ENCODE measurements around the gene SARS1. TPM values are rescaled to one million over a fixed set of nuclear protein-coding genes. Genes with fewer than 3 reads are reported as not detected.

The SARS1 gene
- total RNA-seq, 4 donors from 2014 or later = 154 to 172 (median 165) TPM

DNA sequence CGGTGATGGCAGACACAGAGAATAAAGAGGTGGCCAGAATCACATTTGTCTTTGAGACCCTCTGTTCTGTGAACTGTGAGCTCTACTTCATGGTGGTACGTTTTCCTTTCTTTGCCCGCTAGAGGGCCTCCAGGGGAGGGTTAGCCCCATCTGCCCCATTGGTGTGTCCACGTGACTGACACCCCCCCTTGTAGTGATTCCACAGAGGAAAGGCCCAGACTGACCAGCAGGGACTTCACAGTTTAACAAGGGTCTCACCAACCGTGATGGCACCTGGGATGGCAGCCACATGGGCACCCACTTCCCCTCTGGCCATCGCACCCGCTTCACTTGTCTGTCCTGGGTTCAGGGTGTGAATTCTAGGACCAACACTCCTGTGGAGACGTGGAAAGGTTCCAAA, 22.3 kb upstream of the SARS1 start:
- intact Hi-C loops (cut with DNase I; ENCODE audit: low total_unique reads) = no loop called here
- no peak for DNase-seq (ENCODE audit: low spot score in 2 of 2)
- TF ChIP-seq POLR2A (IDR thresholded peaks at IDR 0.05) = no peak
- TF ChIP-seq, protein P1, sequence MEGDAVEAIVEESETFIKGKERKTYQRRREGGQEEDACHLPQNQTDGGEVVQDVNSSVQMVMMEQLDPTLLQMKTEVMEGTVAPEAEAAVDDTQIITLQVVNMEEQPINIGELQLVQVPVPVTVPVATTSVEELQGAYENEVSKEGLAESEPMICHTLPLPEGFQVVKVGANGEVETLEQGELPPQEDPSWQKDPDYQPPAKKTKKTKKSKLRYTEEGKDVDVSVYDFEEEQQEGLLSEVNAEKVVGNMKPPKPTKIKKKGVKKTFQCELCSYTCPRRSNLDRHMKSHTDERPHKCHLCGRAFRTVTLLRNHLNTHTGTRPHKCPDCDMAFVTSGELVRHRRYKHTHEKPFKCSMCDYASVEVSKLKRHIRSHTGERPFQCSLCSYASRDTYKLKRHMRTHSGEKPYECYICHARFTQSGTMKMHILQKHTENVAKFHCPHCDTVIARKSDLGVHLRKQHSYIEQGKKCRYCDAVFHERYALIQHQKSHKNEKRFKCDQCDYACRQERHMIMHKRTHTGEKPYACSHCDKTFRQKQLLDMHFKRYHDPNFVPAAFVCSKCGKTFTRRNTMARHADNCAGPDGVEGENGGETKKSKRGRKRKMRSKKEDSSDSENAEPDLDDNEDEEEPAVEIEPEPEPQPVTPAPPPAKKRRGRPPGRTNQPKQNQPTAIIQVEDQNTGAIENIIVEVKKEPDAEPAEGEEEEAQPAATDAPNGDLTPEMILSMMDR (IDR thresholded peaks at IDR 0.05) = no peak
- WGBS, 2 donors = 85 to 88% methylated on average over 8 of the region's 8 CpGs
- H3K4me3 ChIP-seq (ENCODE audit: low read depth, poor library complexity, severe bottlenecking) = no peak overlapping the region

DNA sequence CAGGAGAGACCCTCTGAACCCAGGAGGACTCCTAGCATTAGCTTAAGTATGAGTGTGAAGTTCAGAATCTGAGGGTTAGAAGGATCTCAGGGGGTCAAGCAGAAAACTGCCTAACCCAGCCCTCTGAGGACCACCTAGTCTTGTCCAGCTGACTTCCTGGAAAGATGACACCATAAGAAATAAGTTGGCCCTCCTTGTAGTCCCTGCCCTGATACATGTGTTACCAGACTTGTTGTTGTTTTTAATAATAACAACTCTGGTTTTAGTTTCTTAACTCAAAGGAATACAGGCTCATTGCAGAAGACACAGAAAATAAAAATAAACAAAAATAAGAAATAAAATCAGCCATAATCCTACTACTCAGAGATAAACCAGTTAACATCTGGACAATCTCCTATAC, 21.8 kb upstream of the SARS1 start:
- TF ChIP-seq POLR2A (IDR thresholded peaks at IDR 0.05) = no peak
- TF ChIP-seq, protein P1 (IDR thresholded peaks at IDR 0.05) = no peak
- no peak for DNase-seq (ENCODE audit: low spot score in 2 of 2)
- H3K4me3 ChIP-seq (ENCODE audit: low read depth, poor library complexity, severe bottlenecking) = no peak overlapping the region
- intact Hi-C loops (cut with DNase I; ENCODE audit: low total_unique reads) = no loop called here

DNA sequence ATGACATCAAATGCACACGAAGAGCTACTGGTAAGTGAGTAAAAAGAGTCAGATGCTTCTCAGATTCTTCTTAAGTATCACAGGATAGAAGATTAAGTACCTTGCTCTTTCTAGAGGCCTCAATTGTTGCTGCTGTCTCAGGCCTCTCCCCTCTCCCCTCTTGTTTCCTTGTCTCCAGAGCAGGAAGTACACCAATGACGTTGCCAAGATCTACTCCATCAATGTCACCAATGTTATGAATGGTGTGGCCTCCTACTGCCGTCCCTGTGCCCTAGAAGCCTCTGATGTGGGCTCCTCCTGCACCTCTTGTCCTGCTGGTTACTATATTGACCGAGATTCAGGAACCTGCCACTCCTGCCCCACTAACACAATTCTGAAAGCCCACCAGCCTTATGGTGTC, 21.3 kb upstream of the SARS1 start:
- DNase-seq (ENCODE audit: low spot score in 2 of 2) = no peak
- H3K4me3 ChIP-seq (ENCODE audit: low read depth, poor library complexity, severe bottlenecking) = no peak overlapping the region
- TF ChIP-seq, protein P1 (IDR thresholded peaks at IDR 0.05) = no peak
- intact Hi-C loops (cut with DNase I; ENCODE audit: low total_unique reads) = no loop called here
- 71 to 75% methylated on average over 4 of the region's 4 CpGs for WGBS, 2 donors

DNA sequence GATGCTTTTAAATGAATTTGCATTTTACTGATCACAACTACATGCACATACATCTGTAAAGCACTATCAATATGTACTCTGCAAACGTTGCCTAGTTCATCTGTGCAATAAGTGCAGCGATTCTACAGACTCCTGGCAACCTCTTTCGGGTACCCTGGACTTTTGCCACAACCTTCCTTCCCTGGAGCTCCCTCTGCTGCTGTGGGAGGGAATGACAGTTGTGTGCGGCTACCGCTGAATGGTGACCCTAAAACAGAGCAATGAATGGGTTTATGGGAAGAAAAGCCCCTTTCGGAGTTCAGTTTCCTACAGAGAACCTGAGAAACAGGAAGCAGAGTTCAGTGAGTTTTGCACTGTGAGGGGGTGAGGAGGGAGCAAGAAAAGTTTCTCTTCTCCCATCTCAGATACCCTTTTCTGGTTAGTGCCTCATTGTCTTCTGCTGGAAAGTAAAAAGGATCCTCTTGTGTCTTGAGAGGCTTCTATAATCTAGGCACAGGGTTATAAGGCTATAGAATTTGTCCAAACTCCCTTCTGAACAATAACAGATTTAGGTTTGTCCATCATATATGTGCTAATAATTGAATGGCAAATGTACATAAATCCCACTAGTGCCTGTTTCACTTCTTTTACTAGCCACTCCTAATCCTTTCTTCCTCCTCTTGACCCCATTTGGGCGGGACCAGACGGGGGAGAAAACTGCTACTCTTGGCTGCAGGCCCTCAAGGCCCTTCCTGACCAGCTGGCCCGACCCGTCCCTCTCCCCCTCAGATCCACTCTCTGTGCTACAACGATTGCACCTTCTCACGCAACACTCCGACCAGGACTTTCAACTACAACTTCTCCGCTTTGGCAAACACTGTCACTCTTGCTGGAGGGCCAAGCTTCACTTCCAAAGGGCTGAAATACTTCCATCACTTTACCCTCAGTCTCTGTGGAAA, 19.8 kb upstream of the SARS1 start:
- no peak overlapping the region for H3K4me3 ChIP-seq (ENCODE audit: low read depth, poor library complexity, severe bottlenecking)
- WGBS, 2 donors = 58 to 66% methylated on average over 14 of the region's 14 CpGs
- intact Hi-C loops (cut with DNase I; ENCODE audit: low total_unique reads) = no loop called here

DNA sequence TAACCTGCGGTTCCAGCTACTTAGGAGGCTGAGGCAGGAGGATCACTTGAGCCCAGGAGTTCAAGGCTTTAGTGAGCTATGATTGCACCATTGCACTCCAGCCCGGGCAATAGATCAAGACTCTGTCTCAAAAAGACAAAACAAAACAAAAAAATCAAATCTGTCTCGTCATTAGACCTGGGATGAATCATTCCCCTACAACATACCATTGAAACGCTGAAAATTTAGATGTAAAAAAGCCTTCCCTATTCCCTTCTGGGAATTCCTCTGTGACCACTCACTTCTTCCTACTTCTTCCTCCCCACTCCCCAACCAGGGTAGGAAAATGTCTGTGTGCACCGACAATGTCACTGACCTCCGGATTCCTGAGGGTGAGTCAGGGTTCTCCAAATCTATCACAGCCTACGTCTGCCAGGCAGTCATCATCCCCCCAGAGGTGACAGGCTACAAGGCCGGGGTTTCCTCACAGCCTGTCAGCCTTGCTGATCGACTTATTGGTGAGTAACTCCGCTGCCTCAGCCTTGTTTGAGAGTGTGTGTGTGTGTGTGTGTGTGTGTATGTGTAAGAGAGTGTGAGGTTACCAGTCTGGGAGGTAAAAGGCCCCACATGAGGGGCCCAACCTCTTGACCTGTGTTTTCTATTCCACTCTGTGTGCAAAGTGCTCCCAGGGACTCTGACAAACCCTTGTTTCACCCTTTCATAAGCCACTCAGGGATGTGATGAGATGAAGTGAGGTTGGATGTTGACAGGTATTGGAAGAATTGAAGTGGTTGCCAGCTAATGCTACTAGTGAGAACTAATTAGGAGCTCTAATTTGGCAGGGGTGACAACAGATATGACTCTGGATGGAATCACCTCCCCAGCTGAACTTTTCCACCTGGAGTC, 16.3 kb upstream of the SARS1 start:
- TF ChIP-seq, protein P1 (IDR thresholded peaks at IDR 0.05) = no peak
- TF ChIP-seq POLR2A (IDR thresholded peaks at IDR 0.05) = no peak
- peak in 1 of 2 donors; percentile 80 for DNase-seq (ENCODE audit: low spot score in 2 of 2)
- no peak overlapping the region for H3K4me3 ChIP-seq (ENCODE audit: low read depth, poor library complexity, severe bottlenecking)
- intact Hi-C loops (cut with DNase I; ENCODE audit: low total_unique reads) = no loop called here
- WGBS, 2 donors = 58 to 67% methylated on average over 10 of the region's 10 CpGs

More for the DNA sequence above, 19.8 kb upstream of the SARS1 start:
- no peak for DNase-seq (ENCODE audit: low spot score in 2 of 2)
- TF ChIP-seq POLR2A (IDR thresholded peaks at IDR 0.05) = no peak
- TF ChIP-seq, protein P1 (IDR thresholded peaks at IDR 0.05) = no peak

All from lower leg skin (tissue), 4 donors.